Liver (tissue), 3 donors: ENCODE data around the gene NAPA.

Source experiments
- CTCF ChIP-seq: fragments of 150-350 bp; IDR thresholded peaks from 2 replicates; pipeline ENCODE4 v1.5.1; 2017; ENCODE audit warnings: improper control_type of control experiment, low read depth, low read length; ENCODE audit not compliant: missing input control
- JUND ChIP-seq, 2 donors: IDR thresholded peaks; 2 replicates each; pipeline ENCODE4 v1.6.1; 2016; ENCODE audit warnings: antibody characterized with exemption in 2 of 2
- MAX ChIP-seq: IDR thresholded peaks from 2 replicates; pipeline ENCODE4 v1.6.1; 2016; ENCODE audit warnings: antibody characterized with exemption
- RAD21 ChIP-seq, 2 donors: IDR thresholded peaks; 2 replicates each; pipeline ENCODE4 v1.6.1; 2016; ENCODE audit warnings: antibody characterized with exemption in 2 of 2, mild to moderate bottlenecking in 2 of 2
- RXRA ChIP-seq, 2 donors: IDR thresholded peaks; 2 replicates each; pipeline ENCODE4 v1.6.1; 2017 to 2018; ENCODE audit warnings: antibody characterized with exemption in 2 of 2, mild to moderate bottlenecking in 1 of 2
- SP1 ChIP-seq: IDR thresholded peaks from 2 replicates; pipeline ENCODE4 v1.6.1; 2018; ENCODE audit warnings: antibody characterized with exemption, mild to moderate bottlenecking
- TAF1 ChIP-seq: conservative IDR thresholded peaks from 2 replicates; pipeline ENCODE4 v1.6.1; 2016; ENCODE audit warnings: antibody characterized with exemption, mild to moderate bottlenecking
- YY1 ChIP-seq: IDR thresholded peaks from 2 replicates; pipeline ENCODE4 v1.6.1; 2016; ENCODE audit warnings: antibody characterized with exemption, mild to moderate bottlenecking
- ZBTB33 ChIP-seq: IDR thresholded peaks from 2 replicates; pipeline ENCODE4 v1.6.1; 2016; ENCODE audit warnings: antibody characterized with exemption
- donor health status: healthy.
- donor health status: healthy.

GRCh38 chr19:47492137-47492533 lies 22.7 kb downstream of the NAPA start:
- TF ChIP-seq CTCF (no peak), JUND (IDR thresholded peaks at IDR 0.05) (no peak), TAF1 (no peak), RAD21 (IDR thresholded peaks at IDR 0.05) (no peak), ZBTB33 (no peak), YY1 (no peak), RXRA (IDR thresholded peaks at IDR 0.05) (no peak), MAX (no peak), SP1 (no peak)
